ENCODE measurements around the gene TFAP2A. TPM values are rescaled to one million over a fixed set of nuclear protein-coding genes. Genes with fewer than 3 reads are reported as not detected.

TFAP2A gene
- total RNA-seq, 1 donor from 2014 or later: 0.45 TPM

DNA sequence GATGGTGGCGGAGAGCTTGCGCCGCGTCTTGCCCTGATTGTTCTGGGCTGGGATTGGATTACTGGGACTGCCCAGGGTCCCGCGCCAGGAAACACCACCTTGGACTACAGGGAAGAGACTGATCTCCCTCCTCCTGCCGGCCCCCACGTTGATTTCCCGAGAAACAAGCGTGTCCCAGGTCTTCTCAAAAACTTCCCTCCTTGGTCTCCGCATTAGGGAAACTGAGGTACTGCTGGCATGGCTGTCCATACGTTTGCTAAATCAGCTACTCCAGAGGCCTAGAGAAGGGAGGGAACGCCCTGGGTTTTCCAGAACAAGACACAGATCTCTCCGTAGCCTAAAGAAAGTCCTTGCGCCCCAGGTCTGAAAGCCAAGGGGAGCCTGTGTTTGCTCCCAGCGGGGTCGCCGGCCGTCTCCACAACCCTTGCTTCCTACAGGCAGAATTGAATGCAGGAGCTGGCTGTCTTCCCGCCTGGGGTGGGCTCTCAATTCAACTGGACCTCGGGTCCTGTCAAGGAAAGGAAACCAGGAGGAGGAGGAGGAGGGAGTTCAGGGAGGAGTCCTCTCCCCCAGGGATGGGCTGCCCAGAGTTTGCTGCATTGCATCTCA is 29.2 kb downstream of the TFAP2A start:
- DNase-seq (ENCODE audit: low spot score) (no peak), ATAC-seq (no peak)

DNA sequence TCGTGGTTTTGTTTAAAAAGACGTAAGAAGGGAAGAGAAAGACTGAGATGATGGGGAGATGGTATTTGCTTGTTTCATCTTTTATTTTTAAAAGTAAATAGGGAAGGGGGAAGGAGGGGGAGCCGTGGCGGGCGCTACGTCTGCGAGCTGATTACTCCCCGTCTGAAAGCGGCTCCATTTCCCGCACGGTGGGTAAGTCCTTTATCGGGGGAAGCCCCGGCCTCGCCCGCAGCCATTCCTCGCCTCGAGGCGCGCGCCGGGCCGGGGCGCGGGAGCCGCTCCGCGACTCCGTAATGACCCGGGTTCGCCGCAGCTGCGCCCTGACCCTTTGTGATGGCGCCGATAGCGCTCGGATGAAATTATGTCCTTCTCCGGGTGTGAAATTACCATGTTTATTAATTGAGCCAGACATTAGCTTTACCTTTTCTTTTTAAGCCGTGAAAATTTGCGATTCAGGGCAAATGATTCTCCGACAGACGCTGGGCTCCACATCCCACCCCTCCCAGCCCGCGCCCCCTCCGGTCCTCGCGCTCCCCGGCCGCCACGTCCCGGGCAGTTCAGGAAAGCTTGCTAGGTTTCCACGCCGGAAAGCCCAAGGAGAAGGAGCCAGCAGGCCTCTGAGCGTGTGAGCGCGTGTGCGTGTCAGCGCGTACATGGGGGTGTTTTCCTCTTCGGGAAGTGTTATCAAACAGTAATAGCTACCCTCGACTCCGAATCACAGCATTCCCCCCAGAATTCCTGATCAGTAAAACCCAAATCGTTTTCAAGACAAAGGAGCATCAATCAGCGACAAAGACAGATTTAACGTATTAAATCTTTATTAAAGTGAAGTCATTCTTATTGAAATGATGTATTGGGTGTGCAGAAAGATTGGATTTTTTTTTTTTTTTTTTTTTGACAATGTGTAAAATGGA is 30.0 kb downstream of the TFAP2A start:
- DNase-seq (ENCODE audit: low spot score) (no peak), ATAC-seq (no peak)

DNA sequence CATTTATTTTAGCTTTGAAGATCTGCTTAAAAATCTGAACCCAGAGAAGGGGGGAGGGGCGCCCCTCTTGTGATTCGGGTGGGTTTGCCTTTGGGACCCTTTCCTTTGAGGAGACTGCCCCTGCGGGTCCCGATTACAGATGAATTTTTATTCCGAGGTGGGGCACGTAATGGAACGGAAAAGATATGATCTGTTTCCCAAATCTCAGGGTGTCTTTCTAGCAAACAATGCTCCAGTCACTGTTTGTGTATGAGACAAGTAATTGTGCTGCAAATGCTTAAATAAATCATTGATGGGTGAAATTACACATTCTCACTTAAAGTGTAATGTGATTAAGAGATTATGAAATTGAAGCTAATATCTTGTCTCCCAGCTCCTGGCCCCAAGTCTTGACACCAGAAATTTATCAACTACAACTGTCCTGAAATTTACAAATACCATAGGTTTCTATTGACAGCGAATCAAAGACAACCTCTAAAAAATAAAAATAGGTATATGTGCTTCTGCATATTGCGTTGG is 30.7 kb downstream of the TFAP2A start:
- DNase-seq (ENCODE audit: low spot score) (no peak), ATAC-seq (no peak)

DNA sequence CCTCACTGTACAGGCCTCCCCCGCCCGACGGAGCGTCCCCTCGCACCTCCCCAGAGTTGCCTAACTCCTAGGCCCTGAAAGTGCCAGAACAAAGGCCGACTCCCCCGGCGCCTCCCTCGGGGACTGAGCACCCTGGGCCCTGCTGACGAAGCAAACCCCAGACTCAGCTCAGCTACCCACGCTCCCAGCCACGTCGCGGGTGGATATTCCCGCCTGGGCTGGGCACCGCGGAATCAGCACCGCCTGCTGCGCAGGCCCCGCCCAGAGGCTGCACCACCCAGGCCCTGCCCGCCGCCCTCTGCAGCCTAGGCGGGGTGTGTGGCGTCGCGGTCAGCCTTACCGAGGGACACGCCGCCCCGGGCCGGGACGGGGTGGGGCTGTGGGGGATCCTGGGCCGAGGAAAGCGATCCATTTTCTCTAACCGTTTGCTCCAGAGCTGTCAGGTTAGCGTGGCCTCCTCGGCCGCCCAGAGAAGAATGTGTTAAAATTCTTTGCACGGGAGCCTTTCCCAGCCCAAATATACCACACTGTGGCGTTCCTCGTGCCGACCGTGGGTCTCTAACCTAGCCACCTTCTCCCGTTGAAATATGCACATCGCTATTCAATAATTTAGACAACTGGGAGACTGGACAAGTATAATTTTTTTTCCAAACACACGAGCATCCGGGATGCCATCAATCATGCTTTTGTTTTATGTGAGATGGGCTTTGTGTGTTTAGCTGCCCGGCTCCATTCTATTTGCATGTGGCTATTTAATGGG is 31.4 kb downstream of the TFAP2A start:
- DNase-seq (ENCODE audit: low spot score) (no peak), ATAC-seq (peak; percentile 39)

DNA sequence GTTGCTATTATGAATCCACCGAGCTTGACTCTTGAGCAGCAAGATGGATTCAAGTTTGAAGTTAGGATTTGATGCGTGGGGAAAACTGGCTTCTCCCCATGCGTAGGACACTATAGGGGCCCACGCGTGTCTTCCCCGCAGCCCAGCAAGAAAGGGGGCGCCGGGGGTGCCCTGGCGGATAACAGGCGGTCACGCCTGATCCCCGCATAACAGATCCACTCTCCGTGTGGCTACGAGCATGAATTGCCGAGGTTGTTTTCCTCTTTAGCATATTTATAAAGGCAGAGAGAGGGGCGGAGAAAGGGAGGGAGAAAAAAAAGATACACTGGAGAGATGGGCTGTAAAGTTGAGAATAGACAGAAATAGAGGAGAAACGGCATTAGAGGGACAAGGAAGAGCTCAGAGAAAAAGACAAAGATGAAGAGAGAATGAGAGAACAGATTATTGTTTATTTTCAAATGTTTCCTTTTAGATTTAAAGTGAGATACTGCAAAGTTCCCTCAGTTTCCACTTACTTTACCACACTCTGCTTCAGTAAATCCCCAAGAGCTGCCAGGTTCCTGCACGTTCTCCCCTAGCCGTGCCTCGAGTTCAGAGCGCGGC is 32.0 kb downstream of the TFAP2A start:
- no peak for ATAC-seq
- DNase-seq (ENCODE audit: low spot score): no peak

DNA sequence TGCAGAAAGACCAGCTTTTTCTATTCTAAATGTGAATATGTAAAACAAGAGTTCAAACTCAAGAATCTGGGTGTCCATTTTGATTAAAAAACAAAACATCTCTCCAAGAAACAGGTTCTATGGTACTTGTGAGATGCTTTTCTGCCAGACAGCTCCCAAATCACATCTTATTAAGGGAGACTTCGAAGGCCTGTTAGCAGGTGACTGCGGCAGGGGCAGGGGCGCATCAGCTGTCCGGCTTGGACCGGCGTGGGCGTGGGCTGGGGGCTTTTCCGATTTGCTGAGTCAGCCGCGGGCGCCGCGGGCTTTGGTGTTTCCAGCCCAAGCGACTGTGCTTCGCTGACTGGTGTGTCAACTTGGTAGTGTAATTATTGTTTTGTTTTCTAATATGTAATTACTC is 32.6 kb downstream of the TFAP2A start:
- ATAC-seq (no peak), DNase-seq (ENCODE audit: low spot score) (no peak)

DNA sequence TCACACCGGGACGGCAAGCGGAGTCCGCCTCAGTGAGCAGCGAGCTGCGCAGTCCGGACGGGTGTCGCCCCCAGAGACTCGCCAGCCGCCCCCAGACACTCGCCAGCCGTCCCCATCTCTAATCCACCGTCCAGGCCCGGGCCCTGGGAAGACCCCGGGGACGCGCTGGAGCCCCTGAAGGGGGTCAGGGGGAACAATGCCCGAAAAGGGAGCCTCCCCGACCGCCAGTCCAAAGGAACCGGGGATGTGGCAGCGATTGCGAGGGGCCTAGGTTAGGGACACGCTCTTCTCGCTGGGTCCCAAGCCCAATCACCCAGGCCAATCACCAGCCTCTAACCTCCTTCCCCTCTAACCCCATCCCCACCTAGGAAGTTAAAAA is 33.1 kb downstream of the TFAP2A start:
- DNase-seq (ENCODE audit: low spot score) (no peak), ATAC-seq (no peak)

DNA sequence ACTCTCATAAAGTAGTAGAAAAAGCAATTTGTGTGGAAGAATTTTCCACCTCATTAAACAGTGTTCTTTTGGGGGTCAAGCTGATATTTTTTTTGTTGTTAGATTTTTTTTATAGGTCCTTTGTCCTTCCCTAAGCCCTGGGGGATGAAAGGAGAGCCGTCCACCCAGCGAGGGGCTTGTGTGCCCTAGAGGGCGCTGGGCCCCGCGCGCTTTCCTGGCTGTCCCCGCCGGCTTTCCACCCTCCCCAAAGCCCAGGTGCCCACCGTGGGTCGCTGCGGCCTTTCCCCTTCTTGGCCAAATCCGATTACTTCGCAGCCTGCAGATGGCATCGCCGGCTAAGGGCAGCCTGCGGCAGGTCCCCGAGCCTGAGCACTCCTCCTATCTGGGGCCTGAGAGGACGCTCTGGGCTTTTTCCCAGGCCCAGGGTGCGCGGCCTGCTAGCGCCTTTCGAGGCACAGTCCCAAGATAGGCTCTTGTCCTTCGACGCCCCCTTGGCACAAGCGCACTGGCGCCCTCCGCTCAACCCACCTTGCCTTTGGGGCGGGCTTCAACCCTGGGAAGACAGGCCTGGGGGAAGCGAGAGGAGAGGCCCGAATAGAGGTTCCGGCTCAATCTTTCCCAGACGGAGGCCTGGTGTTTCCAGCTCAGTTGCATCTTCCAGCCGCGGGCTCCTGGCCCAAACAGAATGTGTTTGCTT is 33.6 kb downstream of the TFAP2A start:
- ATAC-seq: peak; percentile 36

DNA sequence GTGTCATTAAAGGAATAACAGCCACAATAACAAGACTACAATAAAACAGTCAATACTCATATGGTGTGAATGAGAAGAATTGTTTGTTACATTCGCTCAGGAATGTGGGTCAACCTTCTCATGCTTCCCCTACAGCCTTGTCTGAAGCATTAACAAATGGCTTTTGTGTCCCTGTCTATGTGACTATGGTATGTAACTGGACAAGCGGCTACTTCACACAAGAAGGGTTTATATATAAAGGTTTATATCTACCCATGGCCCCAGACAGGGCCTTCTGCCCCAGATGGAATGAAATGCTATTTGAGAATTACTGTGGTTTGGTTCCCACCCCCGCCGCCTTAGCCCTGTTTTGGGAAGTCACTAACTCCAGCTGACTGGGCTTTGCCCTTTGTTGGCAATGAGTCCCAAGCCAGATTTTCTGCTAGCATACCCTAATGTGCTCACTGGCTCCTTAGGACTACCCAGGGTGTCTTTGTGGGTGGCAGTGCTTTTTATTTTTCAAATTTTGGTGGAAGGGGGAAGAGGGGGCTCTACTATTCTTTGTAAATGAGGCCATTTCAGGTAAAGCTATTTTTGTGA is 39.4 kb downstream of the TFAP2A start:
- ATAC-seq (no peak), DNase-seq (ENCODE audit: low spot score) (no peak)

More for the DNA sequence above, 33.6 kb downstream of the TFAP2A start:
- no peak for DNase-seq (ENCODE audit: low spot score)

DNA sequence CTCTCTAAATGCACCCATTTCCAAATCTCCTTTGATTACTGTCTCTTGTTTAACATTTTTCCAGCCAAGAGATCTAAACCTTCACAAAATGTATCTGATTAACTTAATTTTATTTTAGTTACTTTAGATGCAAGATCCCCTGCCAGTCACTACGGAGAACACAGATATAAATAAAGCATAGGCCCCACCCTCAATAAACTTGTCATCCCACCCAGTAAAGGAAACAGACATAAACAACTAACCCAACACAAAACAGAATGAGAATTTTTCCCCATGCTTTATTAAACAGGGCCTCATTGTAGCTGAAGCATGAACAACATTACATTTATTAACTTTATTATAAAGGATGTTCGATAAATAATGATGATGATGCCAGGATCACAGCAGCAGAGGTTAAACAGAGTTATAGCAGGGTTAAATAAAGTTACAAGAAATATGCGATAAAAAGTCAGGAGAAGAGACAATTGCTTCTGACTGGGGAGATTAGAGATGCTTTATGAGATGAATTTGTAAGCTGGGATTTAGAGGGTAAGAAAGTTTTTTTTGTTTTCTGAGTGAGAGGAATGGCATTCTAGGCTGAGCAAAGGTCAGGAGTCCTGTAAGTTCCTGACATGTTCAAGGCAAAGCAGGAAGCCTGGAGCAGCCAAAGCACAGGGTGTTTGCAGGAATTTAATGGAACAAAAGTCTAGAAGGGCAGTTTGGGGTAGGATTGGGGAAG is 41.1 kb downstream of the TFAP2A start:
- no peak for ATAC-seq
- DNase-seq (ENCODE audit: low spot score): no peak

DNA sequence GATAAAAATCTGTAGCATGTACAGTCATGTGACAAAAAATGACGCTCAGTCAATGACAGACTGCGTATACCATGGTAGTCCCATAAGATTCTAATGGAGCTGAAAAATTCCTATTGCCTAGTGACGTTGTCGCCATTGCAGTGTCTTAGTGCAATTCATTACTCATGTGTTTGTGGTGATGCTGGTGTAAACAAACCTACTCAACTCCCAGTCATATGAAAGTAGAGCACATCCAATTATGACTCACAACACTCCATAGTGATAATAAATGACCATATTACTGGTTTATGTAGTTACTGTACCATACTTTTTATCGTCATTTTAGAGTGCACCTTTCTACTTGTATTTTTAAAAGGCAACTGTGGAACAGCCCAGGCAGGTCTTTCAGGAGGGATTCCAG is 45.0 kb downstream of the TFAP2A start:
- DNase-seq (ENCODE audit: low spot score) (no peak), ATAC-seq (no peak)

DNA sequence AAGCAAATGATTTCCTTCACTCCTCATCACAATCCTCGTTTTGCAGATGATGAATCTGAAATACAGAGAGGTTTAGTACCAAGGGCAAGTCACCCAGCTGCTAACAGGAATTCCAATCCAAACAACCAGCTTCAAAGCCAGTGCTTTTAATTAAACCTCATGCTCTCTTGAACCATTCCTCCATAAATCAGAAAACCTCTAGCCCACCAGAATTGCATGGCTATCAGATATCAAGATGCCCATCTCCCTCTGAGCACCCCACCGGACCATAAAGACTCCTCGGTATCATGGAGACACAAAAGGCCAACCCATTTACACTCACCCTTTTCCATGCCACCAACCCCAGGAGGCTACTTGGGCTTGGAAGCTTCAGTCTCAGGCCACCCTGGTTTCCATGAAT is 46.0 kb downstream of the TFAP2A start:
- ATAC-seq (no peak), DNase-seq (ENCODE audit: low spot score) (no peak)

DNA sequence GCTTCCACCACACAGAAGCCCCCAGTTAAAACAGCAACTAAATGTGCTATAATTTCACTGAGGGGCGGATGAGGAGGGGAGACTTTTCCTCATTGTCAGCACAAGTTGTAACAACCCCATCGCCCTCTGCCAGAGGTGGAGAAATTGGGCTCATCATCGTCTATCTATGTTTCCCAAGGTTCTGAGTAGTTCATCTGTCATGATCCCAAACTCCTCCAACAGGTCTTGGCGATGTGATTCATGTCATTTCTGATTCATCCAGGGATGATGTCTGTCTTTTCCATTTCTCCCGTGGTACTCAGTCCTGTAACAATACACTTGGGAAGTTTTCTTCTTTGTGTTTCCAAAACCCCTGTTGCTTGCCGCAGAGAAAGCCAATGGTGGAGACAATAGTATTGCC is 51.0 kb downstream of the TFAP2A start:
- DNase-seq (ENCODE audit: low spot score) (no peak), ATAC-seq (no peak)

DNA sequence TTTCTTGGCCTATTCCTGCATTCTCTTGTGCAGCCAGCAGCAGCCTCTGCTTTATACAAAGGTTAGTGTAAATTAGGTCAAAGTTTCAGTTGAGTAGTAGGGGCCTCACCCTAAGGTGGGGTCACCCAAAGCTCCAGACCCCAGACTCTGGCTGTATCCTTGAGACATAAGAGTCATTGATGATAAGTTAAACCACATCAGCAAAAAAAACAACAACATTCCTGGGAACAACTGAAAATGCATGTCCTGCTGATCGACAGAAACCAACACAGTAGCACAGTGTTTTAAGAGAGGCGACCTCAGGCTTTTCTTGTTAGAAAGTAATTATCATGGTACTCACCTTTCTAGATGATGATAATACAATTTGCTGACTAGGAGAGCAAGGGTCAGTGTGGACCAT is 52.6 kb downstream of the TFAP2A start:
- DNase-seq (ENCODE audit: low spot score): no peak

DNA sequence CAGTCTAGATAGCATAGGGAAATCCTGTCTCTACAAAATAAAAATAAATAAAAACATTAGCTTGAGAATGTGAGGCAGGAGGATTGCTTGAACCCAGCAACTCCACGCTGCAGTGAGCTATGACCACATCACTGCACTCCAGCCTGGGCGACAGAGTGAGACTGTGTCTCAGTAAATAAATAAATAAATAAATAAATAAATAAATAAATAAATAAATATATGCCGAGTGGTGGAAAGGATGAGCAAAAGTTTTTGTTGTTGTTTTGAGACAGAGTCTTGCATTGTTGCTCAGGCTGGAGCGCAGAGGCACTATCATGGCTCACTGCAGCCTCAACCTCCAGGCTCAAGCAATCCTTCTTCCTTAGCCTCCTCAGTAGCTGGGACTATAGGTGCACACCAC is 53.4 kb downstream of the TFAP2A start:
- ATAC-seq: no peak
- no peak for DNase-seq (ENCODE audit: low spot score)

More for the DNA sequence above, 52.6 kb downstream of the TFAP2A start:
- no peak for ATAC-seq

DNA sequence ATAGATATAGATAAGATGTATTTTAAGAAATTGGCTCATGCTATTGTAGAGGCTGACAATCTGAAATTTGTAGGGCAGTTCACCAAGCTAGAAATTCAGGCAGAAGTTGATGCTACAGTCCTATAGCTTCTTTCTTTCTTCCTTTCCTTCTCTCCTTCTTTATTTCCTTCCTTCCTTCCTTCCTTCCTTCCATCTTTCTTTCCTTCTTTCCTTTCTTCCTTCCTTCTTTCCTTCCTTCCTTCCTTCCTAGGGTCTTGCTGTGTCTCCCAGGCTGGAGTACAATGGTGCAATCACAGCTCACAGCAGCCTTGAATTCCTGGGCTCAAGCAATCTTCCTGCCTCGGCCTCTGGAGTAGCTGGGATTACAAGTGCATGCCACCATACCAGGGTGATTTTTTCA is 55.3 kb downstream of the TFAP2A start:
- no peak for ATAC-seq

DNA sequence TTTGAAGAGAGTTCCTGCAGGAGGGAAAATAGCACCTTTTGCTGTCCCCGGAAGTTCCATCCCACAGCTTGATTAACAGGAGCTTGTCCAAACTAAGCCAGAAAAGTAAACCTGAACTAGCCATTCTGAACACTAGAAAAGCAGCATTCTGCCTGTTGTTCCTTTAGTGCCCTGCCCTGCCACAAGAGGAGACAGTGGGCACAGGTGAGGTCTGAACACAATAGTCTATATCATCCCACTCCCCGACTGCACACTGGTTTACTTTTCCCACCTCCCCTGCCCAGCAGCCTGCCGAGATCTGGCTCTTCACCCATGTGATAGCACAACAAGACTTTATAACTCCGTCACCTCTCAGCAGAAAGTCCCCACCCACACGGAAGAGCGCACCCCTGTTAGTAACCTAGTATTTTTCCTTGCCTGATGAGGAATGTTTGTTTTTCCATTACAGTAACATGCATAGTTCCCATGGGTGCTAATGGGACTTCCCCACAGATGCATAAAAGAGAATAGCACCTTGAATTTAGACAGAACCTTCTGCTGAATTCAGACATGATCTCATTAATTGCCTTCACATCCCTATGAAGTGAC is 59.7 kb downstream of the TFAP2A start:
- ATAC-seq: no peak
- DNase-seq (ENCODE audit: low spot score): no peak

More for the DNA sequence above, 55.3 kb downstream of the TFAP2A start:
- no peak for DNase-seq (ENCODE audit: low spot score)

DNA sequence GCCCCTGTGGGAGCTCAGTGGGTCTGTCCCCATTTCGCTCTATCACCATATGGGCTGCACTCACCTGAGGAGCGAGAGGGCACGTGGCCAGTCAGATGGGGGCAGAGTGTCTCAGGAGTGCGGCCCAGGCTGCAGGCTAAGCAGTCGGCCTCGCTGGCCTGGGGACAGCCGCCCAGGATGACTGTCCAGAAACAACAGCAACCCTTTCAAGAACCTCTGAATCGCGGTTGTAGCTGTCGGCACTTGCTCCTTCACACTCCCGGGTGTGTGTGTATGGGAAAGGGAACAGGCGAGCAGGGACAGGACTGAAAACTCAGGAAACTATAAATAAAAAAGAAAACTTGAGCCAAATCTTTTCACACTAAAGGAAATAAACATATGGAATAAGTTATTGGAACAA is 63.1 kb downstream of the TFAP2A start:
- no peak for ATAC-seq
- DNase-seq (ENCODE audit: low spot score): no peak

DNA sequence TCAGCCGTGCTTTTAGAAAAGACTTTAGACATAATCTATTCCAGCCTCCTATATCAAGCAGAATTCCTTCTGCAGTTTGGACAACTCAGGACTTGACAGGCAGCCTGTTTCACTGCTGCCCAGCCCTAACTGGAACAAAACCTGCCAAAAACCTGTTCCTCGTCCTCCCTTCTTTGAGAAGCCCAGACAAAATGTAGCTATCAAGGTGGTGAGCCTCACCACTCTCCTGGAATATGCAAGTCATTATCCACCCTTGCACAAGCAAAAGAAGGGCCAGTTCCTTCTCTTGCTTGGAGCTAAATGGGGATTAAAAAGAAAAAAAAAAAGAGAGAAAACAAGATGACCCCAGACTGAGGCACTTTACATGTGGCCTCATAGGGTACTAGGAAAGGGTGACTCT is 64.2 kb downstream of the TFAP2A start:
- DNase-seq (ENCODE audit: low spot score) (no peak), ATAC-seq (no peak)

Data from left lobe of liver (tissue), 2 donors.